ENCODE results near the gene UGT1A3. TPM values are rescaled to one million over a fixed set of nuclear protein-coding genes. Genes with fewer than 3 reads are reported as not detected.

UGT1A3 gene
- 0.12 to 0.19 TPM (median 0.17 TPM) in 3 of 5 replicates, not detected in the others for total RNA-seq (2022; extraction: Qiagen RNA extraction; ENCODE audit: low read depth)

DNA sequence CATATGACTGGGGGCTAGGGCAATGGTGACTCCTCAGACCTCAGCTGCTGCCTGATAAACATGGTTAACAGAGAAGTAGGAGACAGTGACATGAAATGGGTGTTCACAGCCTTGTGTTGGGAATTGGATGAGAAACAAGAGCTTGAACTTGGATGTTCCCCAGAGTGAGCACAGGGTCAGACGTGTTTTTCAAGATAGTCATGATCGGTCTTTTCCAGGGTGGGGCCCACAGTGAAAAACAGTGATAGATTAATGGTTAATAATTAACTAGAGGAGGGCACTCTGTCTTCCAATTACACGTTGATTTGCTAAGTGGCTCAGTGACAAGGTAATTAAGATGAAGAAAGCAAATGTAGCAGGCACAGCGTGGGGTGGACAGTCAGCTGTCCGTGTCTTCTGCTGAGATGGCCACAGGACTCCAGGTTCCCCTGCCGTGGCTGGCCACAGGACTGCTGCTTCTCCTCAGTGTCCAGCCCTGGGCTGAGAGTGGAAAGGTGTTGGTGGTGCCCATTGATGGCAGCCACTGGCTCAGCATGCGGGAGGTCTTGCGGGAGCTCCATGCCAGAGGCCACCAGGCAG, at the start of gene UGT1A3:
Gene UGT1A3 (plus strand): TSS at position 320 of the 579 bp plus-strand sequence. CDS start 85 bp downstream, at position 405.

DNA sequence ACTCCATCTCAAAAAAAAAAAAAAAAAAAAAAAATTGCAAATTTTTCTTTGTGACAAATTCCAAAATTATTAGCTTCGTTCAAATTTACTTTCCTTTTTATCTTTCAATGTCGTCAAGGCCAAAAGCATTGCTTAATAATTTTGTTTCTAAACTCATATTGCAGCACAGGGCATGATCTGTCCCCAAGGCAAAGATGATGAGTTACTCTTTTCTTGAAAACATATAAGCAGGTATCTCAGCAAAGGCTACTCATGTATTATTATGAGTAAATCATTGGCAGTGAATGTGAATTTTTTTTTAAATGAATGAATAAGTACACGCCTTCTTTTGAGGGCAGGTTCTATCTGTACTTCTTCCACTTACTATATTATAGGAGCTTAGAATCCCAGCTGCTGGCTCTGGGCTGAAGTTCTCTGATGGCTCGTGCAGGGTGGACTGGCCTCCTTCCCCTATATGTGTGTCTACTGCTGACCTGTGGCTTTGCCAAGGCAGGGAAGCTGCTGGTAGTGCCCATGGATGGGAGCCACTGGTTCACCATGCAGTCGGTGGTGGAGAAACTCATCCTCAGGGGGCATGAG, 47.2 kb upstream of the UGT1A3 start, which contains the start of gene UGT1A7:
Gene UGT1A7 (plus strand): TSS at position 381 of the 579 bp plus-strand sequence. CDS start 37 bp downstream, at position 418.

DNA sequence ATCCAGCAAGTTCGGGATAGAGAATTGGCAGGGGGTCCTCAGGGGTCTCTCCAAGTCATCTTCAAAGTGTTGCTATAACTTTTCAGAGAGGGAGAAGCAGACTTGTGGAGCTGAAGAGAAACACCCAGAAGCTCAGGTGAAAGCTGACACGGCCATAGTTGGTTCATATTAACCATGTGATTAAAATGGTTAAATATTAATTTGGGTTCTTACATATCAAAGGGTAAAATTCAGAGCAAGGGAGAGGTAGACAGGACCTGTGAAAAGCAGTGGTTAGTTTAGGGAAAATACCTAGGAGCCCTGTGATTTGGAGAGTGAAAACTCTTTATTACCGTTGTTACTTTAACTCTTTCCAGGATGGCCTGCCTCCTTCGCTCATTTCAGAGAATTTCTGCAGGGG, 36.2 kb upstream of the UGT1A3 start, which contains the start of gene UGT1A6:
Gene UGT1A6 (plus strand): TSS at position 243 of the 400 bp plus-strand sequence. CDS start 115 bp downstream, at position 358.

DNA sequence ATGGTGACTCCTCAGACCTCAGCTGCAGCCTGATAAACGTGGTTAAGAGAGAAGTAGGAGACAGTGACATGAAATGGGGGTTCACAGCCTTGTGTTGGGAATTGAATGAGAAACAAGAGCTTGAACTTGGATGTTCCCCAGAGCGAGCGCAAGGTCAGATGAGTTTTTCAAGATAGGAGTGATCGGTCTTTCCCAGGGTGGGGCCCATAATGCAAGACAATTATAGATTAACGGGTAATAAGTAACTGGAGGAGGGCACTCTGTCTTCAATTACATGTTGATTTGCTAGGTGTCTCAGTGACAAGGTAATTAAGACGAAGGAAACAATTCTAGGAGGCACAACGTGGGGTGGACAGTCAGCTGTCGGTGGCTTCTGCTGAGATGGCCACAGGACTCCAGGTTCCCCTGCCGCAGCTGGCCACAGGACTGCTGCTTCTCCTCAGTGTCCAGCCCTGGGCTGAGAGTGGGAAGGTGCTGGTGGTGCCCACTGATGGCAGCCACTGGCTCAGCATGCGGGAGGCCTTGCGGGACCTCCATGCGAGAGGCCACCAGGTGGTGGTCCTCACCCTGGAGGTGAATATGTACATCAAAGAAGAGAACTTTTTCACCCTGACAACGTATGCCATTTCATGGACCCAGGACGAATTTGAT, 16.1 kb upstream of the UGT1A3 start, which contains the start of gene UGT1A5:
Gene UGT1A5 (plus strand): TSS at position 297 of the 651 bp plus-strand sequence. CDS start 85 bp downstream, at position 382.

DNA sequence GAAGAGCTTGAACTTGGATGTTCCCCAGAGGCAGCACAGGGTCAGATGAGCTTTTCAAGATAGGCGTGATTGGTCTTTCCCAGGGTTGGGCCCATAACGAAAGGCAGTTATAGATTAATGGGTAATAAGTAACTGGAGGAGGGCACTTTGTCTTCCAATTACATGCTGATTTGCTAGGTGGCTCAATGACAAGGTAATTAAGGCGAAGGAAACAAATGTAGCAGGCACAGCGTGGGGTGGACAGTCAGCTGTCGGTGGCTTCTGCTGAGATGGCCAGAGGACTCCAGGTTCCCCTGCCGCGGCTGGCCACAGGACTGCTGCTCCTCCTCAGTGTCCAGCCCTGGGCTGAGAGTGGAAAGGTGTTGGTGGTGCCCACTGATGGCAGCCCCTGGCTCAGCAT, 10.3 kb upstream of the UGT1A3 start, which contains the start of gene UGT1A4:
Gene UGT1A4 (plus strand): TSS at position 185 of the 400 bp plus-strand sequence. CDS start 85 bp downstream, at position 270.

DNA sequence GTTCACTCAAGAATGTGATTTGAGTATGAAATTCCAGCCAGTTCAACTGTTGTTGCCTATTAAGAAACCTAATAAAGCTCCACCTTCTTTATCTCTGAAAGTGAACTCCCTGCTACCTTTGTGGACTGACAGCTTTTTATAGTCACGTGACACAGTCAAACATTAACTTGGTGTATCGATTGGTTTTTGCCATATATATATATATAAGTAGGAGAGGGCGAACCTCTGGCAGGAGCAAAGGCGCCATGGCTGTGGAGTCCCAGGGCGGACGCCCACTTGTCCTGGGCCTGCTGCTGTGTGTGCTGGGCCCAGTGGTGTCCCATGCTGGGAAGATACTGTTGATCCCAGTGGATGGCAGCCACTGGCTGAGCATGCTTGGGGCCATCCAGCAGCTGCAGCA, 31.2 kb downstream of the UGT1A3 start, which contains the start of gene UGT1A1:
Gene UGT1A1 (plus strand): TSS at position 228 of the 400 bp plus-strand sequence. CDS start 18 bp downstream, at position 246.

DNA sequence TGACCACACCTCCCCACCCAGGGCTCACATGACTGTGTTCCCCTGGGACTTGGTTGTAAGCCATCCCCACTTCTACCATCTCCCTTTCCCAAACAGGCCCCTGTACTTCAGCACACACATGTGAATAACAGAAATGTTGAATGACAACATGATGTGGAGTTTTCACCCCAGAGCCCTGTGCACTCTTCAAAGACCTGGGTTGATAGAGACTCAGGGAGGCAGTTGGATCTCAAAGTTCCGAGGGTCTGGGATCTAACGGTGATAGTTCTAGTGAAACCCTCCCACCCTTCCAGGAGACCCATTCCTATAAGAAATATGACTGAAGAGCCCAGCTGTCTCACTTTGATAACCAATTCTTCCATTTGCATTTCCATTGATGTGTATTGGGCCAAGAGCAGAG, 49.2 kb downstream of the UGT1A3 start, which contains the start of gene MROH2A:
Gene MROH2A (plus strand): TSS at position 301 of the 400 bp plus-strand sequence. CDS start 1,029 bp downstream, outside the sequence.

Other genes starting within 250 kb of the UGT1A3 start
- gene USP40, start 162.3 kb upstream of the UGT1A3 start, total RNA-seq (2022; extraction: Qiagen RNA extraction; ENCODE audit: low read depth), result 20.0 to 27.4 TPM (median 25.1 TPM) in 5 replicates
- 0.23 TPM in 1 of 5 replicates, not detected in the others for gene UGT1A8, start 111.4 kb upstream of the UGT1A3 start, total RNA-seq (2022; extraction: Qiagen RNA extraction; ENCODE audit: low read depth)
- 0.18 to 0.52 TPM (median 0.23 TPM) in 3 of 5 replicates, not detected in the others for gene UGT1A10, start 92.6 kb upstream of the UGT1A3 start, total RNA-seq (2022; extraction: Qiagen RNA extraction; ENCODE audit: low read depth)
- 3.7 to 7.2 TPM (median 5.0 TPM) in 5 replicates for gene UGT1A9, start 57.1 kb upstream of the UGT1A3 start, total RNA-seq (2022; extraction: Qiagen RNA extraction; ENCODE audit: low read depth)
- gene UGT1A7, start 47.1 kb upstream of the UGT1A3 start, total RNA-seq (2022; extraction: Qiagen RNA extraction; ENCODE audit: low read depth), result 3.7 to 6.2 TPM (median 4.3 TPM) in 5 replicates
- gene UGT1A6, start 36.2 kb upstream of the UGT1A3 start, total RNA-seq (2022; extraction: Qiagen RNA extraction; ENCODE audit: low read depth), result 0.65 to 1.6 TPM (median 1.0 TPM) in 5 replicates
- gene UGT1A5, start 16.1 kb upstream of the UGT1A3 start, total RNA-seq (2022; extraction: Qiagen RNA extraction; ENCODE audit: low read depth), result not detected in 5 replicates
- gene UGT1A4, start 10.3 kb upstream of the UGT1A3 start, total RNA-seq (2022; extraction: Qiagen RNA extraction; ENCODE audit: low read depth), result not detected in 5 replicates
- gene UGT1A1, start 31.2 kb downstream of the UGT1A3 start, total RNA-seq (2022; extraction: Qiagen RNA extraction; ENCODE audit: low read depth), result 0.37 to 1.1 TPM (median 0.92 TPM) in 5 replicates
- gene MROH2A, start 49.3 kb downstream of the UGT1A3 start, total RNA-seq (2022; extraction: Qiagen RNA extraction; ENCODE audit: low read depth), result 0.18 to 0.22 TPM in 2 of 5 replicates, not detected in the others
- 68.3 to 93.0 TPM (median 68.9 TPM) in 5 replicates for gene HJURP, start 125.5 kb downstream of the UGT1A3 start, total RNA-seq (2022; extraction: Qiagen RNA extraction; ENCODE audit: low read depth)
- gene TRPM8, start 188.3 kb downstream of the UGT1A3 start, total RNA-seq (2022; extraction: Qiagen RNA extraction; ENCODE audit: low read depth), result 0.13 to 0.33 TPM in 2 of 5 replicates, not detected in the others

All from A549 treated with ZK216348 at 1 μM for 4 hours (cell line).